Glutamatergic neuron (in vitro differentiated cells): ENCODE results near the gene PASK. TPM values are rescaled to one million over a fixed set of nuclear protein-coding genes. Genes with fewer than 3 reads are reported as not detected.

Experiments used
- DNase-seq: peaks from one replicate; pipeline ENCODE4 v3.0.0; 2022
- H3K27ac Mint-ChIP-seq: one replicate; pipeline ENCODE4 v1.8.0; 2020; ENCODE audit warnings: mild to moderate bottlenecking, mixed read lengths, inconsistent platforms; ENCODE audit not compliant: unreplicated experiment
- H3K27me3 Mint-ChIP-seq: one replicate; pipeline ENCODE4 v1.8.0; 2020; ENCODE audit warnings: mild to moderate bottlenecking, moderate library complexity, mixed read lengths, inconsistent platforms; ENCODE audit not compliant: unreplicated experiment
- H3K36me3 Mint-ChIP-seq: one replicate; pipeline ENCODE4 v1.8.0; 2020; ENCODE audit warnings: mild to moderate bottlenecking, mixed read lengths, inconsistent platforms; ENCODE audit not compliant: unreplicated experiment
- H3K4me1 Mint-ChIP-seq: one replicate; pipeline ENCODE4 v1.8.0; 2020; ENCODE audit warnings: mild to moderate bottlenecking, low read depth, mixed read lengths, inconsistent platforms; ENCODE audit not compliant: unreplicated experiment
- H3K4me3 Mint-ChIP-seq: one replicate; pipeline ENCODE4 v1.8.0; 2020; ENCODE audit warnings: mild to moderate bottlenecking, mixed read lengths, inconsistent platforms; ENCODE audit not compliant: unreplicated experiment
- H3K9me3 Mint-ChIP-seq: one replicate; pipeline ENCODE4 v1.8.0; 2020; ENCODE audit warnings: mild to moderate bottlenecking, moderate library complexity, mixed read lengths, inconsistent platforms; ENCODE audit not compliant: unreplicated experiment
- total RNA-seq: library from RNA; stranded (reverse); fragmentation: NEBNext Ultra II Directional; extraction: Animal tissue kit (Norgen Biotek cat#: 25700); gene quantifications from one replicate; pipeline ENCODE4 v1.2.1, GENCODE V29; 2021; ENCODE audit not compliant: unreplicated experiment
- TF ChIP-seq, protein P1 (sequence below): fragments of 200-600 bp; sonication (generic); IDR thresholded peaks from one replicate; pipeline ENCODE4 v1.5.0; 2021; ENCODE audit not compliant: partially characterized antibody, unreplicated experiment

Gene PASK
- total RNA-seq, 1 donor from 2014 or later, result 24.4 TPM

DNA sequence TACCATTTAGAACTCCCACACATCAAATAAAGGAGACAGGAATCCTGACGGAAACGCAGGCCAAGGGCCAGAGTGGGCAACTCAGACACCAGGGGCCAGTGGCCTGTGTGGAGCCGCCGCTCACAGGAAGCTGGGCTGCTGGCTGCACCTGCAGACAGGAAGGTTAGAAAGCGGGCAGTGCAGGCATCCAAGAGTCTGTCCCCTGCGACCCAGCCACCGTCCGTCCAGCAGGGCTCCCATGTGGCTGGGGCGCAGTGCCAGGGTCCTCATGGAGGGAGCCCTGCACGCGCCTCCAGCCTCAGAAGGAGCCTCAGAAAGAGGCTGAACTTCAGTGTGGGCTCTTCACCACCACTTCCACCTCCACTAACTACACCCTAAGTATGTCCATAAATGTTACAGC lies 36.7 kb upstream of the PASK start:
- H3K36me3 Mint-ChIP-seq, result no peaks in the 10 kb centered on the region
- H3K27ac Mint-ChIP-seq, result no peak overlapping the region
- TF ChIP-seq, protein P1, sequence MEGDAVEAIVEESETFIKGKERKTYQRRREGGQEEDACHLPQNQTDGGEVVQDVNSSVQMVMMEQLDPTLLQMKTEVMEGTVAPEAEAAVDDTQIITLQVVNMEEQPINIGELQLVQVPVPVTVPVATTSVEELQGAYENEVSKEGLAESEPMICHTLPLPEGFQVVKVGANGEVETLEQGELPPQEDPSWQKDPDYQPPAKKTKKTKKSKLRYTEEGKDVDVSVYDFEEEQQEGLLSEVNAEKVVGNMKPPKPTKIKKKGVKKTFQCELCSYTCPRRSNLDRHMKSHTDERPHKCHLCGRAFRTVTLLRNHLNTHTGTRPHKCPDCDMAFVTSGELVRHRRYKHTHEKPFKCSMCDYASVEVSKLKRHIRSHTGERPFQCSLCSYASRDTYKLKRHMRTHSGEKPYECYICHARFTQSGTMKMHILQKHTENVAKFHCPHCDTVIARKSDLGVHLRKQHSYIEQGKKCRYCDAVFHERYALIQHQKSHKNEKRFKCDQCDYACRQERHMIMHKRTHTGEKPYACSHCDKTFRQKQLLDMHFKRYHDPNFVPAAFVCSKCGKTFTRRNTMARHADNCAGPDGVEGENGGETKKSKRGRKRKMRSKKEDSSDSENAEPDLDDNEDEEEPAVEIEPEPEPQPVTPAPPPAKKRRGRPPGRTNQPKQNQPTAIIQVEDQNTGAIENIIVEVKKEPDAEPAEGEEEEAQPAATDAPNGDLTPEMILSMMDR, result no peak
- no peak overlapping the region for H3K4me3 Mint-ChIP-seq
- no peak for DNase-seq
- H3K9me3 Mint-ChIP-seq, result peaks cover 5% of the 10 kb centered on the region
- H3K27me3 Mint-ChIP-seq, result no peaks in the 10 kb centered on the region
- no peaks in the 10 kb centered on the region for H3K4me1 Mint-ChIP-seq

DNA sequence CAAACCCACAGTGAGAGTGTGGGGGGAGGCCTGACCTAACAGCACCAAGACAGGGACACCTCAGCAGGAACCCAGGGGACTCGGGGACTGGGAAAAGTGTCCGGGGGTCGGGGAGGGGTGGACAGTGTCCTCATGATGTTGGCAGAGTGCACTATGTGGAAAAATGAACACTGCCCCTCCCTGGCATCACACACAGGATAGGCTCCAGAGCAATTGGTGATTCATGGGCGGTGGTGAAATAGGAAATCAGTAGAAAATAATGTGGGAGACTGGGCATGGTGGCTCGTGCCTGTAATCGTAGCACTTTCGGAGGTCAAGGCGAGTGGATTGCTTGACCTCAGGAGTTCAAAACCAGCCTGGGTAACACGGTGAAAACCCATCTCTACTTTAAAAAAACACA lies 35.6 kb upstream of the PASK start:
- Mint-ChIP-seq H3K4me3 (no peak overlapping the region), H3K4me1 (no peaks in the 10 kb centered on the region), H3K36me3 (no peaks in the 10 kb centered on the region), H3K27me3 (no peaks in the 10 kb centered on the region), H3K9me3 (peaks cover 5% of the 10 kb centered on the region), H3K27ac (no peak overlapping the region)
- TF ChIP-seq, protein P1, result no peak
- no peak for DNase-seq

DNA sequence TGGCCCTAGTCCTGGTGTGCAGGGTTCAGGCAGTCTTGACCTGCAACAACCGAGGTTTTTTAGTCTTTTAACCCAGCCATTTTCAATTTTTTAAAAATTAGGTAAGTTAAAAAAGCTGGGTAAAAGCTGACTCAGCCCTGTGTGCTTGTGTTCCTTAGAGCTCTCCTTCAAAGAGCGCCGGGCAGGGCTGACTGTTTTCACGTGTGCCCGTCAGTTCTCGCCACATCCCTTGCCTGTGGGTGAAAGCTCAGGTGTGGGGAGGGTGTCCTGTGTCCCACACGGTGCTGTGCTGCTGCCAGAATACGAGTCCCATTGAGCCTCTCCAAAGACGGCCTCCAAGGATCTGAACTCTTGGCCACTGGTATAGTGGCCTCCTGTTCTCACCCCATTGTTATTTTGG lies 33.9 kb upstream of the PASK start:
- no peak overlapping the region for H3K4me3 Mint-ChIP-seq
- no peaks in the 10 kb centered on the region for H3K27me3 Mint-ChIP-seq
- H3K27ac Mint-ChIP-seq, result no peak overlapping the region
- H3K36me3 Mint-ChIP-seq, result no peaks in the 10 kb centered on the region
- TF ChIP-seq, protein P1, result no peak
- no peaks in the 10 kb centered on the region for H3K4me1 Mint-ChIP-seq
- peaks cover 5% of the 10 kb centered on the region for H3K9me3 Mint-ChIP-seq
- no peak for DNase-seq

DNA sequence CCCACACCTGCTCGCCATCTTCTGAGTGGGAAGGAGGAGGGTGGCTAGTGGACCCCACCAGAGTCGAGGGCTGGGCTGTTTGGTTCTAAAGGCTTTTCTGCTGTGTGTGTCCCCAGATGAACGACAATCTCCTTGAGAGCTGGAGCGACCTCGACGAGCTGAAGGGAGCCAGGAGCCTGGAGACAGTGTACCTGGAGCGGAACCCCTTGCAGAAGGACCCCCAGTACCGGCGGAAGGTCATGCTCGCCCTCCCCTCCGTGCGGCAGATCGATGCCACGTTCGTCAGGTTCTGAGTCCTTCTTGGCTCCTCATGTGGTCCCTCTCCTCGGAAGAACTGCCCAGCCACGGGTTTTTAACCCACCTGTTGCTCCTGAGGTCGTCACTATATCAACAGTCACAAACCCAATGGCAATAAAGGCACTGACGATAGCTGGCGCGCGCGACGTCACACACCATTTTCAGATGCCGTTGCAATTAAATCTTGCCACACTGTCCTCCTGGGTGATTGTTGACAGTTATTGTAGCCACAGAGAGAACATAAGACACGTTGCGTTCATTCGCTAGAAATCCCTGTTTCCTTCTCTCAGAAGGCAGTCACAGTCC lies 33.4 kb upstream of the PASK start:
- no peaks in the 10 kb centered on the region for H3K27me3 Mint-ChIP-seq
- no peaks in the 10 kb centered on the region for H3K36me3 Mint-ChIP-seq
- TF ChIP-seq, protein P1, result no peak
- H3K4me1 Mint-ChIP-seq, result no peaks in the 10 kb centered on the region
- H3K9me3 Mint-ChIP-seq, result peaks cover 5% of the 10 kb centered on the region
- no peak overlapping the region for H3K27ac Mint-ChIP-seq
- DNase-seq, result no peak
- no peak overlapping the region for H3K4me3 Mint-ChIP-seq

DNA sequence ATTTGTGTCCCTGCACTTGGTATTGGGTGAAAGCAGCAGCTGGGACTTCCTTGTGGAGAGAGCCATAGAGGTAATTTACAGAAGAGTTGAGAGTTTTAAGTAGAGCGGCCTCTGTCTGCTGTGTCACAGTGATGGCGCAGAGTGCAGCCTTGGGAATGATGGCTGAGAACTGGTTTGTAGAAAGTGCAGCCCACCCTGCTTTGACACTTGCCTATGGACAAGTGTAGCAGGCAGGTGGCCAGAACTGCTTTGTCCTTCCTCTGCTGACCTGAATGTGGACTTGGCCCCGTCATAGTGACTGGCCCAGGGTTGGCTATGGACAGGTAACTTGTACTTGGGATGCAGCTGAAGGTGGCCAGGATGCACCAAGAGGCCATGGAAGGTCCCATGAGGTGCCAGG lies 32.9 kb upstream of the PASK start:
- TF ChIP-seq, protein P1, result no peak
- H3K36me3 Mint-ChIP-seq, result no peaks in the 10 kb centered on the region
- no peak for DNase-seq
- H3K27me3 Mint-ChIP-seq, result no peaks in the 10 kb centered on the region
- H3K4me3 Mint-ChIP-seq, result no peak overlapping the region
- H3K4me1 Mint-ChIP-seq, result no peaks in the 10 kb centered on the region
- H3K27ac Mint-ChIP-seq, result no peak overlapping the region
- peaks cover 5% of the 10 kb centered on the region for H3K9me3 Mint-ChIP-seq
